ENCODE results near the gene GNB4.

GNB4 gene

GRCh38 chr3:179373938-179374337 lies 77.3 kb downstream of the GNB4 start:
- in situ Hi-C loops (cut with MboI; ENCODE audit: low sequenced_read_pairs), result no loop called here

- in situ Hi-C loops (cut with MboI; ENCODE audit: low sequenced_read_pairs), result no loop called here
Measured at GRCh38 chr3:179369621-179370020, 81.6 kb downstream of the GNB4 start.

- in situ Hi-C loops (cut with MboI; ENCODE audit: low sequenced_read_pairs), result no loop called here
Measured at GRCh38 chr3:179363332-179363731, 87.9 kb downstream of the GNB4 start.

GRCh38 chr3:179355996-179356395 lies 95.3 kb downstream of the GNB4 start:
- in situ Hi-C loops (cut with MboI; ENCODE audit: low sequenced_read_pairs), result no loop called here

- in situ Hi-C loops (cut with MboI; ENCODE audit: low sequenced_read_pairs), result no loop called here
Measured at GRCh38 chr3:179348325-179349013, 102.8 kb downstream of the GNB4 start.

- in situ Hi-C loops (cut with MboI; ENCODE audit: low sequenced_read_pairs), result no loop called here
Measured at GRCh38 chr3:179347345-179348194, 103.7 kb downstream of the GNB4 start, which contains the start of gene MFN1. MFN1 (plus strand) TSS chr3:179347709; CDS start chr3:179348852, 1,143 bp downstream.
